B cell (primary cell): ENCODE data around the gene STAMBP.

Source experiments
- CTCF ChIP-seq: fragments of 200-600 bp; IDR thresholded peaks from one replicate; pipeline ENCODE4 v1.8.0; 2022; ENCODE audit warnings: antibody characterized with exemption, mild to moderate bottlenecking
- EZH2 ChIP-seq: IDR thresholded peaks from 2 replicates; pipeline ENCODE4 v1.6.1; 2012; ENCODE audit warnings: borderline replicate concordance, low read depth, mild to moderate bottlenecking, moderate library complexity, low read length; ENCODE audit not compliant: insufficient read depth, poor library complexity, severe bottlenecking

GRCh38 chr2:73812635-73813034 lies 16.1 kb upstream of the STAMBP start:
- no peak for TF ChIP-seq CTCF
- no peak for TF ChIP-seq EZH2
